Heart left ventricle (tissue), 13 donors: ENCODE measurements around the gene STARD8.

ENCODE experiments used
- CTCF ChIP-seq, 12 donors: fragments of 200-600 bp; sonication (generic) in 4 of 12; IDR thresholded peaks; one replicate each; pipeline versions ENCODE4 v1.5.0 to v1.8.0; 2018 to 2022; ENCODE audit warnings: antibody characterized with exemption in 12 of 12, mild to moderate bottlenecking in 5 of 12
- POLR2A ChIP-seq, 2 donors: fragments of 450-650 bp; IDR thresholded peaks; one replicate each; pipeline ENCODE4 v1.6.1; 2017; ENCODE audit warnings: antibody characterized with exemption in 2 of 2, mild to moderate bottlenecking in 2 of 2, moderate library complexity in 2 of 2
- donor health status: ischemic (EF 13 %, LVEDD 7.1; RV severe dilation, severe dysfunction).
- donor health status: DM: no; HTN: yes; CAD: no.
- donor health status: DM: no; HTN: no; CAD: no.
- donor health status: ischemic (EF 25% LVEDD 6.9; RV normal size, moderate dysfunction).
- donor health status: ischemic (EF 25% LVEDD 5.7; RV mildly dilated, moderate dysfunction).
- donor health status: ischemic (EF 35%, LVEDD 5.7; RV mildly dilated, moderate dysfunction).
- donor health status: nonischemic (EF 11% LVEDD 7.7; RV severe dilation, severe dysfunction).
- donor health status: DM: yes; HTN: yes; CAD: no.
- donor health status: PGD.
- donor health status: ischemic (EF 29% LVEDD 5.4; RV normal size, mild dysfunction).
- donor health status: nonischemic (EF 23%, LVEDD 6.1; RV moderate dilation, normal function).

GRCh38 chrX:68658530-68658929 is 11.1 kb downstream of the STARD8 start:
- TF ChIP-seq POLR2A (IDR thresholded peaks at IDR 0.05) (no peak), CTCF (IDR thresholded peaks at IDR 0.05) (no peak)
